SK-N-SH treated with all-trans-retinoic acid at 6 μM for 48 hours (cell line): ENCODE data around the gene DNM1.

Source experiments
- ATAC-seq: fragments of 200-7000 bp; cut with Tn5 transposase; 3 replicates; pipeline ENCODE4 v1.9.1; 2020; ENCODE audit warnings: mild to moderate bottlenecking, moderate library complexity
- ARNTL ChIP-seq: fragments of 450-650 bp; formaldehyde crosslinking; IDR thresholded peaks from 2 replicates; pipeline ENCODE4 v1.5.0; 2020; ENCODE audit warnings: low read depth, mild to moderate bottlenecking, moderate library complexity, borderline replicate concordance
- BACH2 ChIP-seq: fragments of 250-450 bp; sonication (Bioruptor Pico); IDR thresholded peaks from 2 replicates; pipeline ENCODE4 v1.9.0; 2021; ENCODE audit warnings: mild to moderate bottlenecking, borderline replicate concordance
- GLIS3 ChIP-seq: fragments of 250-450 bp; sonication (Bioruptor Pico); IDR thresholded peaks from 2 replicates; pipeline ENCODE4 v1.5.0; 2020; ENCODE audit warnings: mild to moderate bottlenecking, moderate library complexity
- ISL1 ChIP-seq: fragments of 250-450 bp; sonication (Bioruptor Pico); IDR thresholded peaks from 2 replicates; pipeline ENCODE4 v2.1.2; 2022; ENCODE audit warnings: mild to moderate bottlenecking, moderate library complexity
- OSR1 ChIP-seq: fragments of 250-450 bp; sonication (Bioruptor Pico); IDR thresholded peaks from 2 replicates; pipeline ENCODE4 v1.8.0; 2022; ENCODE audit warnings: moderate library complexity, mild to moderate bottlenecking, inconsistent platforms
- SNAI2 ChIP-seq: fragments of 250-450 bp; sonication (Bioruptor Pico); IDR thresholded peaks from 2 replicates; pipeline ENCODE4 v1.5.0; 2020; ENCODE audit warnings: mild to moderate bottlenecking, moderate library complexity
- TOX ChIP-seq: fragments of 250-450 bp; sonication (Bioruptor Pico); IDR thresholded peaks from 2 replicates; pipeline ENCODE4 v1.8.0; 2021; ENCODE audit warnings: mild to moderate bottlenecking, moderate library complexity, borderline replicate concordance
- ZC3H10 ChIP-seq: fragments of 250-450 bp; sonication (Bioruptor Pico); IDR thresholded peaks from 2 replicates; pipeline ENCODE4 v1.5.1; 2021; ENCODE audit warnings: mild to moderate bottlenecking, moderate library complexity
- ZFP3 ChIP-seq: fragments of 250-450 bp; sonication (Bioruptor Pico); IDR thresholded peaks from 2 replicates; pipeline ENCODE4 v1.5.0; 2020; ENCODE audit warnings: mild to moderate bottlenecking, moderate library complexity
- ZNF565 ChIP-seq: fragments of 450-650 bp; formaldehyde crosslinking; conservative IDR thresholded peaks from 2 replicates; pipeline ENCODE4 v1.5.0; 2020; ENCODE audit warnings: low read depth, mild to moderate bottlenecking, moderate library complexity
- ZNF70 ChIP-seq: fragments of 450-650 bp; formaldehyde crosslinking; IDR thresholded peaks from 2 replicates; pipeline ENCODE4 v1.5.0; 2020; ENCODE audit warnings: mild to moderate bottlenecking, moderate library complexity
- ZNF8 ChIP-seq: fragments of 450-650 bp; formaldehyde crosslinking; IDR thresholded peaks from 2 replicates; pipeline ENCODE4 v1.5.0; 2020; ENCODE audit warnings: mild to moderate bottlenecking, moderate library complexity
- TF ChIP-seq, protein P1 (sequence below): fragments of 250-450 bp; sonication (Bioruptor Pico); IDR thresholded peaks from 2 replicates; pipeline ENCODE4 v1.8.0; 2020; ENCODE audit warnings: mild to moderate bottlenecking, moderate library complexity, borderline replicate concordance
- TF ChIP-seq, protein P2 (sequence below): fragments of 250-450 bp; sonication (Bioruptor Pico); IDR thresholded peaks from 2 replicates; pipeline ENCODE4 v1.5.1; 2021; ENCODE audit warnings: mild to moderate bottlenecking, moderate library complexity
- TF ChIP-seq, protein P3 (sequence below): fragments of 250-450 bp; sonication (Bioruptor Pico); IDR thresholded peaks from 2 replicates; pipeline ENCODE4 v1.8.0; 2021; ENCODE audit warnings: low read depth, mild to moderate bottlenecking, moderate library complexity, borderline replicate concordance
- TF ChIP-seq, protein P4 (sequence below): fragments of 250-450 bp; sonication (Bioruptor Pico); IDR thresholded peaks from 2 replicates; pipeline ENCODE4 v1.5.0; 2020; ENCODE audit warnings: mild to moderate bottlenecking, moderate library complexity
- TF ChIP-seq, protein P5 (sequence below): fragments of 250-450 bp; sonication (Bioruptor Pico); IDR thresholded peaks from 2 replicates; pipeline ENCODE4 v1.5.1; 2020; ENCODE audit warnings: low read depth, mild to moderate bottlenecking, moderate library complexity

DNM1 gene

DNA sequence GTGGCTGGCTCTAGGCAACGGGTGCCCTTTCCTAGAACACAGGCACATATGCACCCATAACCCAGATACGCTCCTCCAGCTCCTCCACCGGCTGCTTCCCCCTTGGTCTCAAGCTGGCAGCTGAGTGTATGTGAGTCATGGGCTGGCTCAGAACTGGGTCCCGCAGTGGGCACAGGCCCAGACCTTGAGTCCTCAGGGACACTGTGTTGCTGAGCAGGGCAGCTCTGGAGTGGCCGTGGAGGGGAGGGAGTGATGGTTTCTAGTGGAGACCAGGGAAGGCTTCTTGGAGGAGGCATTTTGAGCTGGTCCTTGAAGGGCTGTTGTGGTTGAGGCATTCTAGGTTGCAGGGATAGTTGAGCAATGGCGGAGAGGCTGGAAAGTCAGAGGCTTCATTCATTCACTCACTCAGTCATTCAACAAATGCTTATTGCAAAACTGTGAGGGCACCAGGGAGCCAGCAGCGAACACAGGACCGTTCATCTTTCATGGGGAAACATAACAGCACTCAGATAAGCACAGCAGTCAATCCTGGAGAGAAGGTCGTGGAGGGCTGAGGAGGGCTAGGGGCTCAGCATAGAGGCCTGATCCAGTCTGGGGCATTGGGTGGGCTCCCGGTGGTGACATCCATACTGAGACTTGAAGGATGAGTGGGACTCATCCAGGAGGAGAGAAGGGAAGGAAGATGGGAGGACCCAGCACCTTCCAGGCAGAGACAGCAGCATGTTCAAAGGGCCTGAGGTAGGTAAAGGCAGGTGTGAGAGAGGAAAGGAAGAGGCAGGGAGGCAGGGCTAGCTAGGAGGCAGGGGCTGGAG is 40.8 kb upstream of the DNM1 start:
- ATAC-seq = no peak
- no peak for TF ChIP-seq ZFP3 (CRISPR knock-in tag)
- TF ChIP-seq, protein P1, sequence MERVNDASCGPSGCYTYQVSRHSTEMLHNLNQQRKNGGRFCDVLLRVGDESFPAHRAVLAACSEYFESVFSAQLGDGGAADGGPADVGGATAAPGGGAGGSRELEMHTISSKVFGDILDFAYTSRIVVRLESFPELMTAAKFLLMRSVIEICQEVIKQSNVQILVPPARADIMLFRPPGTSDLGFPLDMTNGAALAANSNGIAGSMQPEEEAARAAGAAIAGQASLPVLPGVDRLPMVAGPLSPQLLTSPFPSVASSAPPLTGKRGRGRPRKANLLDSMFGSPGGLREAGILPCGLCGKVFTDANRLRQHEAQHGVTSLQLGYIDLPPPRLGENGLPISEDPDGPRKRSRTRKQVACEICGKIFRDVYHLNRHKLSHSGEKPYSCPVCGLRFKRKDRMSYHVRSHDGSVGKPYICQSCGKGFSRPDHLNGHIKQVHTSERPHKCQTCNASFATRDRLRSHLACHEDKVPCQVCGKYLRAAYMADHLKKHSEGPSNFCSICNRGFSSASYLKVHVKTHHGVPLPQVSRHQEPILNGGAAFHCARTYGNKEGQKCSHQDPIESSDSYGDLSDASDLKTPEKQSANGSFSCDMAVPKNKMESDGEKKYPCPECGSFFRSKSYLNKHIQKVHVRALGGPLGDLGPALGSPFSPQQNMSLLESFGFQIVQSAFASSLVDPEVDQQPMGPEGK (CRISPR knock-in tag) = no peak
- TF ChIP-seq ZC3H10 (CRISPR knock-in tag) = no peak
- no peak for TF ChIP-seq TOX
- TF ChIP-seq ZNF565 (CRISPR knock-in tag) = no peak
- no peak for TF ChIP-seq OSR1 (CRISPR knock-in tag)
- TF ChIP-seq BACH2 (CRISPR knock-in tag) = no peak
- TF ChIP-seq ISL1 (CRISPR knock-in tag) = no peak
- no peak for TF ChIP-seq ARNTL (CRISPR knock-in tag)
- TF ChIP-seq, protein P2, sequence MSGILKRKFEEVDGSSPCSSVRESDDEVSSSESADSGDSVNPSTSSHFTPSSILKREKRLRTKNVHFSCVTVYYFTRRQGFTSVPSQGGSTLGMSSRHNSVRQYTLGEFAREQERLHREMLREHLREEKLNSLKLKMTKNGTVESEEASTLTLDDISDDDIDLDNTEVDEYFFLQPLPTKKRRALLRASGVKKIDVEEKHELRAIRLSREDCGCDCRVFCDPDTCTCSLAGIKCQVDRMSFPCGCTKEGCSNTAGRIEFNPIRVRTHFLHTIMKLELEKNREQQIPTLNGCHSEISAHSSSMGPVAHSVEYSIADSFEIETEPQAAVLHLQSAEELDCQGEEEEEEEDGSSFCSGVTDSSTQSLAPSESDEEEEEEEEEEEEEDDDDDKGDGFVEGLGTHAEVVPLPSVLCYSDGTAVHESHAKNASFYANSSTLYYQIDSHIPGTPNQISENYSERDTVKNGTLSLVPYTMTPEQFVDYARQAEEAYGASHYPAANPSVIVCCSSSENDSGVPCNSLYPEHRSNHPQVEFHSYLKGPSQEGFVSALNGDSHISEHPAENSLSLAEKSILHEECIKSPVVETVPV (CRISPR knock-in tag) = no peak
- TF ChIP-seq, protein P3, sequence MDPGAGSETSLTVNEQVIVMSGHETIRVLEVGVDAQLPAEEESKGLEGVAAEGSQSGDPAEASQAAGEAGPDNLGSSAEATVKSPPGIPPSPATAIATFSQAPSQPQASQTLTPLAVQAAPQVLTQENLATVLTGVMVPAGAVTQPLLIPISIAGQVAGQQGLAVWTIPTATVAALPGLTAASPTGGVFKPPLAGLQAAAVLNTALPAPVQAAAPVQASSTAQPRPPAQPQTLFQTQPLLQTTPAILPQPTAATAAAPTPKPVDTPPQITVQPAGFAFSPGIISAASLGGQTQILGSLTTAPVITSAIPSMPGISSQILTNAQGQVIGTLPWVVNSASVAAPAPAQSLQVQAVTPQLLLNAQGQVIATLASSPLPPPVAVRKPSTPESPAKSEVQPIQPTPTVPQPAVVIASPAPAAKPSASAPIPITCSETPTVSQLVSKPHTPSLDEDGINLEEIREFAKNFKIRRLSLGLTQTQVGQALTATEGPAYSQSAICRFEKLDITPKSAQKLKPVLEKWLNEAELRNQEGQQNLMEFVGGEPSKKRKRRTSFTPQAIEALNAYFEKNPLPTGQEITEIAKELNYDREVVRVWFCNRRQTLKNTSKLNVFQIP (CRISPR knock-in tag) = no peak
- no peak for TF ChIP-seq ZNF8 (CRISPR knock-in tag)
- no peak for TF ChIP-seq GLIS3 (CRISPR knock-in tag)
- TF ChIP-seq, protein P4, sequence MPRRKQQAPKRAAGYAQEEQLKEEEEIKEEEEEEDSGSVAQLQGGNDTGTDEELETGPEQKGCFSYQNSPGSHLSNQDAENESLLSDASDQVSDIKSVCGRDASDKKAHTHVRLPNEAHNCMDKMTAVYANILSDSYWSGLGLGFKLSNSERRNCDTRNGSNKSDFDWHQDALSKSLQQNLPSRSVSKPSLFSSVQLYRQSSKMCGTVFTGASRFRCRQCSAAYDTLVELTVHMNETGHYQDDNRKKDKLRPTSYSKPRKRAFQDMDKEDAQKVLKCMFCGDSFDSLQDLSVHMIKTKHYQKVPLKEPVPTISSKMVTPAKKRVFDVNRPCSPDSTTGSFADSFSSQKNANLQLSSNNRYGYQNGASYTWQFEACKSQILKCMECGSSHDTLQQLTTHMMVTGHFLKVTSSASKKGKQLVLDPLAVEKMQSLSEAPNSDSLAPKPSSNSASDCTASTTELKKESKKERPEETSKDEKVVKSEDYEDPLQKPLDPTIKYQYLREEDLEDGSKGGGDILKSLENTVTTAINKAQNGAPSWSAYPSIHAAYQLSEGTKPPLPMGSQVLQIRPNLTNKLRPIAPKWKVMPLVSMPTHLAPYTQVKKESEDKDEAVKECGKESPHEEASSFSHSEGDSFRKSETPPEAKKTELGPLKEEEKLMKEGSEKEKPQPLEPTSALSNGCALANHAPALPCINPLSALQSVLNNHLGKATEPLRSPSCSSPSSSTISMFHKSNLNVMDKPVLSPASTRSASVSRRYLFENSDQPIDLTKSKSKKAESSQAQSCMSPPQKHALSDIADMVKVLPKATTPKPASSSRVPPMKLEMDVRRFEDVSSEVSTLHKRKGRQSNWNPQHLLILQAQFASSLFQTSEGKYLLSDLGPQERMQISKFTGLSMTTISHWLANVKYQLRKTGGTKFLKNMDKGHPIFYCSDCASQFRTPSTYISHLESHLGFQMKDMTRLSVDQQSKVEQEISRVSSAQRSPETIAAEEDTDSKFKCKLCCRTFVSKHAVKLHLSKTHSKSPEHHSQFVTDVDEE (CRISPR knock-in tag) = no peak

DNA sequence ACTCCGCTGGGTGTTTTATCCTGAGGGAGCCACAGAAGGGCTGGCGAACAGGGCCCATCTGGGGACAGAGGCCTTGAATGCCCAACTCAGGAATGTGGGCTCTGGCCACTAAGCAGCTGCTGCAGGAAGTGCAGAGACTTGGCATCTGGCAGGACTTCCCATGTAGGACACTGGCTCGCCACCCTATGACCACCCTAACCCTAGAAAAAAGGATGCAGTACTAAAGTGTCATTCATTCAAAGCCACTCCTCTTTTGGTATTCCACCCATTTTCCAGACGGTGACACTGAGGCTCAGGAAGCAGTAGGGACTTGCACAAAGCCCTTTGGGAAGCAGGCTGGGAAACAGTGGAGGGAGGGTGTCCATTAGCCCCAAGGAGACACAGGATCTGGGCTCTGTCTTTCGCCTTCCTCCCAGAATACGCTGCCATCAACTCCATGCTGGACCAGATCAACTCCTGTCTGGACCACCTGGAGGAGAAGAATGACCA is 40.1 kb upstream of the DNM1 start:
- no peak for ATAC-seq
- no peak for TF ChIP-seq BACH2 (CRISPR knock-in tag)
- no peak for TF ChIP-seq GLIS3 (CRISPR knock-in tag)
- TF ChIP-seq, protein P3 (CRISPR knock-in tag) = no peak
- no peak for TF ChIP-seq TOX
- TF ChIP-seq ISL1 (CRISPR knock-in tag) = no peak

DNA sequence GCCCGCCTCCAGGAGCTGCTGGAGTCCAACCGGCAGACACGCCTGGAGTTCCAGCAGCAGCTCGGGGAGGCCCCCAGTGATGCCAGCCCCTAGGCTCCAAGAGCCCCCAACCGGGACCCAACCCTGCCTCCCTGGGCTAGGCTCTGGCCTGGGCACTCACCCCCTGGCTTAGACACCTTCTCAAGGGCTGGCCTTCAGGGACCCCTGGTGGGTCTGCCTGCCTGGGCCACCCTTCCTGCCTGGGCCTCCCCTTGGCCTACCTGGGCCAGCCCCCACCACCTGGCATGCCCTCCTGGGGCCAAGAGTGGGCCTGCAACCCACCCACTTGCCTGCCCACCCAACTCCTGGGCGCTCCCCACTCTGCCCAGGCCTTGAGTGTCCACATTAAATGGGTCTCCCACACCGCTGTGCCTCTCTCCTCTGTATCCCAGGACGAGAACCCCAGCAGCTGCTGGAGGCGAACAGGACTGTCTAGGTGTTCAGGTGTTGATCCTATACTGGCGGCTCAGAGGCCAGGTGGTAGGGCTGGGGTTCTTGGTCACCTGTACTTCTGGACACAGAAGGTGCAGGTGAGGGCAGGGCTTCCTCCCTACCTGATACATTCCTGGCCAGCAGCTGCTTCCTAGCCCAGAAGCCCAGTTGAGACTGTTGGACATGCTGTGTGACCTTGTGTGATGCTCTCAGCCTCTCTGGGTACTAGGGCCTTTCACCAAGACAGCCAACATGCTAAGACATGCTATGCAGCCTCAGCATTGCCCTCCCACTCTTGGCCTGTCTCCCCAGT is 39.5 kb upstream of the DNM1 start:
- ATAC-seq = no peak
- TF ChIP-seq ZFP3 (CRISPR knock-in tag) (no peak), OSR1 (CRISPR knock-in tag) (no peak), ZNF565 (CRISPR knock-in tag) (no peak), SNAI2 (no peak), BACH2 (CRISPR knock-in tag) (no peak), ZNF70 (no peak), ZC3H10 (CRISPR knock-in tag) (no peak)
- TF ChIP-seq, protein P5, sequence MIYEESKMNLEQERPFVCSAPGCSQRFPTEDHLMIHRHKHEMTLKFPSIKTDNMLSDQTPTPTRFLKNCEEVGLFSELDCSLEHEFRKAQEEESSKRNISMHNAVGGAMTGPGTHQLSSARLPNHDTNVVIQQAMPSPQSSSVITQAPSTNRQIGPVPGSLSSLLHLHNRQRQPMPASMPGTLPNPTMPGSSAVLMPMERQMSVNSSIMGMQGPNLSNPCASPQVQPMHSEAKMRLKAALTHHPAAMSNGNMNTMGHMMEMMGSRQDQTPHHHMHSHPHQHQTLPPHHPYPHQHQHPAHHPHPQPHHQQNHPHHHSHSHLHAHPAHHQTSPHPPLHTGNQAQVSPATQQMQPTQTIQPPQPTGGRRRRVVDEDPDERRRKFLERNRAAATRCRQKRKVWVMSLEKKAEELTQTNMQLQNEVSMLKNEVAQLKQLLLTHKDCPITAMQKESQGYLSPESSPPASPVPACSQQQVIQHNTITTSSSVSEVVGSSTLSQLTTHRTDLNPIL (CRISPR knock-in tag) = no peak
- TF ChIP-seq, protein P1 (CRISPR knock-in tag) = no peak
- TF ChIP-seq, protein P4 (CRISPR knock-in tag) = no peak
